NOMO-1 treated with dmso at 0.1 percent for 144 hours (cell line): ENCODE results near the gene ISCA2.
A peak's percentile ranks its signal among the peaks of the same experiment; 100 is the strongest.
"Not testable (repeated sequence)": the region's sequence is repeated elsewhere in the genome, so short reads cannot be mapped to it uniquely, and the experiment has no call there.

Source experiments
- DNase-seq: peaks from one replicate; lab custom pipeline; 2025; ENCODE audit not compliant: unreplicated experiment; lab: John Stamatoyannopoulos, UW

Gene ISCA2

GRCh38 chr14:74493343-74494261, at the start of gene ISCA2:
TSS of gene ISCA2 (plus strand) at chr14:74493765. CDS start at chr14:74493775, 10 bp downstream.
- DNase-seq = peak; percentile 96

GRCh38 chr14:74444866-74445265, 48.7 kb upstream of the ISCA2 start:
- no peak for DNase-seq

GRCh38 chr14:74454397-74454796, 39.2 kb upstream of the ISCA2 start:
- DNase-seq = not testable (repeated sequence)

- no peak for DNase-seq
Measured at GRCh38 chr14:74456684-74457564, 36.6 kb upstream of the ISCA2 start.

GRCh38 chr14:74457565-74457895, 36.0 kb upstream of the ISCA2 start:
- DNase-seq = no peak

- no peak for DNase-seq
Measured at GRCh38 chr14:74459289-74459946, 34.1 kb upstream of the ISCA2 start.

- no peak for DNase-seq
Measured at GRCh38 chr14:74459976-74460375, 33.6 kb upstream of the ISCA2 start.

GRCh38 chr14:74462993-74463392, 30.6 kb upstream of the ISCA2 start:
- no peak for DNase-seq

- DNase-seq = no peak
Measured at GRCh38 chr14:74463697-74464096, 29.9 kb upstream of the ISCA2 start.

- DNase-seq = no peak
Measured at GRCh38 chr14:74464785-74465184, 28.8 kb upstream of the ISCA2 start.

- no peak for DNase-seq
Measured at GRCh38 chr14:74465335-74465734, 28.2 kb upstream of the ISCA2 start.

GRCh38 chr14:74468513-74468912, 25.1 kb upstream of the ISCA2 start:
- DNase-seq = no peak

- DNase-seq = no peak
Measured at GRCh38 chr14:74469548-74470518, 23.7 kb upstream of the ISCA2 start.

GRCh38 chr14:74472601-74473000, 21.0 kb upstream of the ISCA2 start:
- DNase-seq = no peak

GRCh38 chr14:74474376-74474775, 19.2 kb upstream of the ISCA2 start:
- DNase-seq = no peak

GRCh38 chr14:74475678-74476077, 17.9 kb upstream of the ISCA2 start:
- DNase-seq = no peak

GRCh38 chr14:74476107-74476506, 17.5 kb upstream of the ISCA2 start:
- no peak for DNase-seq

- DNase-seq = no peak
Measured at GRCh38 chr14:74476607-74477006, 17.0 kb upstream of the ISCA2 start.

GRCh38 chr14:74478996-74479635, 14.4 kb upstream of the ISCA2 start:
- DNase-seq = no peak

- DNase-seq = no peak
Measured at GRCh38 chr14:74480046-74480445, 13.5 kb upstream of the ISCA2 start.
